Caki2 (cell line): ENCODE measurements around the gene FAM20C. TPM values are rescaled to one million over a fixed set of nuclear protein-coding genes. Genes with fewer than 3 reads are reported as not detected.
"Not testable (repeated sequence)": the region's sequence is repeated elsewhere in the genome, so short reads cannot be mapped to it uniquely, and the experiment has no call there.

Experiments used
- DNase-seq: peaks from one replicate; pipeline ENCODE4 v3.0.0-alpha.2; 2015; ENCODE audit warnings: low read depth
- in situ Hi-C: cut with HindIII; loops from 2 replicates; pipeline ENCODE4 v1.10.0; 2016; ENCODE audit warnings: low sequenced_read_pairs, low pct_unique_long_range_greater_than_20kb, mixed read lengths
- total RNA-seq: library from RNA; depleted of rRNA; stranded (reverse); fragments of >200 nt; shearing (Covaris generic); gene quantifications from 2 replicates; pipeline ENCODE4 v1.2.3, GENCODE V29; 2014; ENCODE audit warnings: low replicate concordance

Gene FAM20C
- total RNA-seq, 1 experiment from 2014 or later = 28.8 TPM

DNA sequence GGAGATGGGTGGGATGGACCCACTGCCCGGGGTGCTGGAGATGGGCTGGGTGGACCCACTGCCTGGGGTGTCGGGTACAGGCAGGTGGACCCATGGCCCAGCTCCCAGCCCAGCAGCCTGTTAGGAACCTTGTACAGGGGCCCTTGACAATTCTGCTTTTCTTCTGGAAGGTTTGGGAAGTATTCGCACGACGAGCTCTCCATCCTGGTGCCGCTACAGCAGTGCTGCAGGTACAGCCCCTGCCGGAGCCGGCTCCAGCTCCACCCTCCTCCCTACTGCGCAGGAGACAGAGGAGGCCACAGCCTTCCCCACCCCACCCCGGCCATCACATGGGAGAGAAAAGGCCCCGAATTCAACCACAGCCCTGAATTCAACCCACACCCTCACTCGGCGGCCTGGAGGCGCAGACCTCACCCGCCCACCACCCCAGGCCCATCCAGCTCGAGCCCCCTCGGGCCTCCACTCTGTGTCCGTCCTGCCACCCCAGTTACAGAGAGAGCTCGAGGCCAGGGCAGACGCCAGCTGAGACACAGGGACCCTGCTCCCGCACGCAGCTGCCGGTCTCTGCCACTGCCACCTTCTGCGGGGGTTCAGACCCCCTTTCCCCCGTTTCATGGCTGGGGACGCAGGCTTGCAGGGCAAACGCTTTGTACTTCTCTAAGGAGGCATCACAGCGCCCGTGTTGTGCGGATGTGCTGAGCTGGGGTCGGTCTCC is 66.3 kb downstream of the FAM20C start:
- no peak for DNase-seq
- in situ Hi-C loops = no loop called here

DNA sequence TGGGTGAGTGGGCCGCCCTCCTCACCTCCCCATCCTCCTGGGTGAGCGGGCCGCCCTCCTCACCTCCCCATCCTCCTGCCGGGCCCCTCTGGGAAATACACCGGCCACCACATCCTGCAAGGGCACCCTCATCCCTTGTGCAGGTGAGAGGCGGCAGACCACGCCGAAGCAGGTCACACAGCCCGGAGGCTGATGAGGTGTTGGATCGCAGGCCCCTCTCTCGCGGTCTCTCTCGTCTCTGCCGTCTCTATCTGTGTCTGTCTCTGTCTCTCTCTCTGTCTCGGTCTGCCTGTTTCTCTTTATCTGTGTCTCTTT is 66.8 kb downstream of the FAM20C start:
- in situ Hi-C loops = no loop called here
- no peak for DNase-seq

DNA sequence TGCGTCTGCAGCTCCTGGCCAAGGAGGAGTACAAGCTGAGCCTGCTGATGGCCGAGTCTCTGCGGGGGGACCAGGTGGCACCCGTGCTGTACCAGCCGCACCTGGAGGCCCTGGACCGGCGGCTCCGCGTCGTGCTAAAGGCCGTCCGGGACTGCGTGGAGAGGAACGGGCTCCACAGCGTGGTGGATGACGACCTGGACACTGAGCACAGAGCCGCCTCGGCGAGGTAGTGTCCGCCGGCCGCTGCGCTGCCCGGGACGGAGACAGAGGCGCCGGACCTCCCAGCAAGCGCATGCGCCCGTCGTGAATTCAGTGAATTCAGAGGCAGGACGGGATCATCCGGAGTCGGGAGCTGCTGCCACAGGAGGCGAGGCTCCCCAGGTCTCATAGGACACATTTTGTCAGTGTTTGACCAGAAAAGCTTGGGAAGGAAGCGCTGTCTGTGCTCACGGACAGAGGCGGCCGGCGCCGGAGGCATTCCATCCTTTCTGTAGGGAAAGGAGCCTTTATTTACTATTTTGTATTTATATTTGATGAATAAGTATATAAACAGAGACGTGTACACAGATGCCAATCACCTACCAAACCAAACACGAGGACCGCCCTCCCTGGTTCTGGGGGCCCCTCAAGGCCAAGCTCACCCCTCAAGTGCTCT is 67.5 kb downstream of the FAM20C start:
- in situ Hi-C loops = no loop called here
- no peak for DNase-seq

DNA sequence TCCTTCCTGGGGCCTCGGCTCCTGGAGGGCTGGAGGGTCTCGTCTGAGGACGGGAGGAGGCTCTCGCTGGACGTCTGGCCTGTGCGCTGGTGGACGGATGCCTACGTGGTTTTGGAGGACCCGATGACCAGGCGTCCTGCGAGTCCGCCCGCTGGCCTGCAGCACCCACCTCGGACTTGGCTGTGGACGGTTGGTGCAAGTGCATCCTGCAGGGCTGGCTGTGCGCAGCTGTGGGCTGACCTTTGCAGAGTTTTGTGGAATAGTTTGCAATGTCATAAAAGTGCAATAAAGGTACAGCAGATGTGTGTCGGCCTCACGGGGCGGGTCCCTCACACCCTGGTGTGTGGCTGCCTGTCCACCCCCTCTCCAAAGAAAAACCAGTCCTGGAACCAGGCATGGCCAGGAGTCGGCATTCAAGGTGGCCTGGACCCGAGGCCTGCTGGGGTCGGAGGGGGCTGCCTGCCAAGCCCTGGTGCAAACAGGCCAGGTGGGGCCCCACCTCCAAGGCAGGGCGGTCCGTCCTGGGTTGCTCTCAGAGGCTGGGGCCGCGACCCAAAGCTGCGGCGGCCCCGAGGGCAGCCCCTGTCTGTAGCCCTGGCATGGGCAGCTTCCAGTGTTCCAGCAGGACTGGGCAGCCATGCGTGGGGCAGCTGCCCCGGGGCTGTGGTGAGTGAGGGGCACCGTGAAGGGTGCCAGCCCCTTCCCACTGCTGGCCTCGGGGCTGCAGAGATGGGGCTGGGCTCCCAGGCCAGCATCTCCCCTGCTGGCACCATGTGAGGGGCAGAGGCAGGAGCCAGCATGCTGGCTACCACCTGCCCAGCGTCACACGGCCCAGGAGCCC is 68.3 kb downstream of the FAM20C start:
- in situ Hi-C loops = no loop called here

DNA sequence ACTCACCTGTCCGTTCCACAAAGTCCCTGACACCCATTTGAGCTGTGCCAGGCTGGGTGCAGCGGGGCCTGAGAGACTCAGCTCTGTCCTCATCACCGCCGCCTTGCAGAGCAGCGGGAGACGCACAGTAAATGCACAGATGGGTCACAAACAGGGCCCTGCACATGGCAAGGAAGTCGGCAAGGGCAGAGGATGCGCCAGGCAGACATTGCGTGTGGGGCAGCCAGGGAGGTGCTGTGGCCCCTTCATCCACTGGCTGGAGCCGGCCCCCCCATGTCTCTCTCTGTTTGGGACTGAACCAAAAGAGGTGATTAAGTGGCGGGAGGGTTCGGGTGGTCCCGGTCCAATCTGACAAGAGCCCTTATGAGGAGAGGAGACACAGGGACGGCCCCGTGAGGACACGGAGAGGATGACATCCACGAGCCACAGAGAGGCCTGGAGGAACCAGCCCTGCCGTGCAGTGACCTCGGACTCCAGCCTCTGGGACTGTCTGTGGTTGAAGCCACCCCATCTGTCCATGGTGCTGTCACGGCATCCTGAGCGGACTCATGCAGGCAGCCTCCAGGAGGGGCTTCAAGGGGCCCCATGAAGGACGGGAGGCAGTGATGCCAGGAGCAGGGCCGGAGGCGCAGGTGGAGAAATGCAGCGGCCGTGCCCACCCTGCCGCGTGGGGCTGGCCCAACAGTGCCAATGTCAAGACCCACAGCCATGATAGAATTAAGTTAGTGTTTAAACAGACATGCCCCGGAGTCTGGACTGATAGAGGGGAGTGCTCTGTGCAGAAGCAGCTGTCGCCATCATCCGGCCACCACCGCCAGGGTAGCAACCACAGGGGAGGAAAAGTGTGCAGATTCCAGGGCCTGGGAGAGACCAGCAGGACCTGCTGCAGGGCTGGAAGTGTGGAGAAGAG is 69.2 kb downstream of the FAM20C start:
- no peak for DNase-seq
- in situ Hi-C loops = no loop called here

More for the DNA sequence above, 68.3 kb downstream of the FAM20C start:
- DNase-seq = no peak

DNA sequence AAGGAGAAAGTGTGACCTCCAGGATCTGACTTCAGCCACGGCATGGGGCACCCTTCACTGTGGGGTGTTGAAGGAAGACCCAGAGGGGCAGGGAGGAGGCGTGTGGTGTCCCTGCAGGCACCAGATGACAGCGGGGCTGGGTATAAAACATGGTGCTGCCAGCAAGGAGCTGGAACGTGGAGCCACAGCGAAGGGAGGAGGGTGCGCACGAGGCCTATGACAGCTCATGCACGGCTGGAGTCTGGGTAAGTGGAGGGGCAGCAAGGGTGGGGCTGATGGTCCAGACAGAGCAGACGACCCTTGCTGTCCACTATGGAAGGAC is 69.8 kb downstream of the FAM20C start:
- in situ Hi-C loops = no loop called here
- DNase-seq = no peak

DNA sequence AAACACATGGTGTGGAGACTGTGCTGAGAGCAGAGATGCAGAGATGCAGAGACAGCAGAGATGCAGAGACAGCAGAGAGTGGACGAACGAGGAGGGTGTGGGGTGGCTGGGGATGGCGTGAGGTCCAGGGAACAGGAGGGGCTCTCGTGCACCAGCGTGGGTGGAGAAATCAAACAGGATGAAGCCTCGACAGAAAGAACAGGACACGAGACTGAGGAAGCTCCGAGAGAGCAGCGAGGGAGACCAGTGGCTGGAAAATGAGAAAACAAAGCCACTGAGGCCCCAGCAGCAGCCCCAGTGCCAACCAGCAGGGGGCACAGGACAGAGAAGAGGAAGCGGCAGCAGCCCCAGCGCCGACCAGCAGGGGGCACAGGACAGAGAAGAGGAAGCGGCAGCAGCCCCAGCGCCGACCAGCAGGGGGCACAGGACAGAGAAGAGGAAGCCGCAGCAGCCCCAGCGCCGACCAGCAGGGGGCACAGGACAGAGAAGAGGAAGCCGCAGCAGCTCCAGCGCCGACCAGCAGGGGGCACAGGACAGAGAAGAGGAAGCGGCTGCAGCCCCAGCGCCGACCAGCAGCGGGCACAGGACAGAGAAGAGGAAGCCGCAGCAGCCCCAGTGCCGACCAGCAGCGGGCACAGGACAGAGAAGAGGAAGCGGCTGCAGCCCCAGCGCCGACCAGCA is 70.4 kb downstream of the FAM20C start:
- DNase-seq, in situ Hi-C loops: not testable (repeated sequence)

DNA sequence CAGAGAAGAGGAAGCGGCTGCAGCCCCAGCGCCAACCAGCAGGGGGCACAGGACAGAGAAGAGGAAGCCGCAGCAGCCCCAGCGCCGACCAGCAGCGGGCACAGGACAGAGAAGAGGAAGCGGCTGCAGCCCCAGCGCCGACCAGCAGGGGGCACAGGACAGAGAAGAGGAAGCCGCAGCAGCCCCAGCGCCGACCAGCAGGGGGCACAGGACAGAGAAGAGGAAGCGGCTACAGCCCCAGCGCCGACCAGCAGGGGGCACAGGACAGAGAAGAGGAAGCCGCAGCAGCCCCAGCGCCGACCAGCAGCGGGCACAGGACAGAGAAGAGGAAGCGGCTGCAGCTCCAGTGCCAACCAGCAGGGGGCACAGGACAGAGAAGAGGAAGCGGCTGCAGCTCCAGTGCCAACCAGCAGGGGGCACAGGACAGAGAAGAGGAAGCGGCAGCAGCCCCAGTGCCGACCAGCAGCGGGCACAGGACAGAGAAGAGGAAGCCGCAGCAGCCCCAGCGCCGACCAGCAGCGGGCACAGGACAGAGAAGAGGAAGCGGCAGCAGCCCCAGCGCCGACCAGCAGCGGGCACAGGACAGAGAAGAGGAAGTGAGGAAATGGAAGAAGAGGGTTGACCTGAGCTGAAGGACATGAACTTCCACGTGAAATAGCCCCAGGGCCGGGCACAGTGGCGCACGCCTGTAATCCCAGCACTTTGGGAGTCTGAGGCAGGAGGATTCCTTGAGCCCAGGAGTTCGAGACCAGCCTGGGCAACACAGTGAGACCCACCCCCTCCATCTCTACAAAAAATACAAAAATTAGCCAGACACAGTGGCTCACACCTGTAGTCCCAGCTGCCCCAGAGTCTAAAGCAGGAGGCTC is 71.3 kb downstream of the FAM20C start:
- in situ Hi-C loops, DNase-seq: not testable (repeated sequence)

DNA sequence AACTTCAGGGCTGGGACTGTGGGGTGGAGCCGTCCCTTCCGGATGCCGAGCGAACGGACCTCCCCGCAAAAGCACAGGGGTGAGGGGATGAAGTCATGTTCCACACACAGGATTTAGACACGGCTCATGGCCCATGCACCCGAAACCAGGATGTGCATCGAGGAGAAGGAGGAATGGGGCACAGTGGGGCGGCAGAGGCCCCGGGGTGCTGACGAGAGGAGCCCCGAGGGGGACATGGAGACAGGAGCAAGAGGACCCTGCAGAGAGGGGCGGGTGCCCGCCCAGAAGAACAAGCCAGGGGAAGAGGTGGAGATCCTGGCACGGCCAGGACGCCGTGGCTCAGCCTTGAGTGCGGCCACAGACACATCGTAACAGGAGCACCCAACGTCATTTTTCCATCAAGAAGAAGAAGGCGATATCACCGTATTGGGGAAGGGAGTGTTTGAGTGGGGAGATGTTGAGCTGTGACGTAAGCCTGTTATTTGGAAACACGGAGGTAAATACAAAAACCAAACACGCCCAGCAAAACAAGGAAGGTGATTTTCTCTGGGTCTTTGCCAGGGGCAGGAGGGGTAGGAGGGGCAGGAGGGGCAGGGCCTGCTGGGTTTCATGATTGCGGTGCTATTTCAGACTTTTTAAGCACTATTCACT is 72.3 kb downstream of the FAM20C start:
- in situ Hi-C loops = no loop called here
- no peak for DNase-seq

DNA sequence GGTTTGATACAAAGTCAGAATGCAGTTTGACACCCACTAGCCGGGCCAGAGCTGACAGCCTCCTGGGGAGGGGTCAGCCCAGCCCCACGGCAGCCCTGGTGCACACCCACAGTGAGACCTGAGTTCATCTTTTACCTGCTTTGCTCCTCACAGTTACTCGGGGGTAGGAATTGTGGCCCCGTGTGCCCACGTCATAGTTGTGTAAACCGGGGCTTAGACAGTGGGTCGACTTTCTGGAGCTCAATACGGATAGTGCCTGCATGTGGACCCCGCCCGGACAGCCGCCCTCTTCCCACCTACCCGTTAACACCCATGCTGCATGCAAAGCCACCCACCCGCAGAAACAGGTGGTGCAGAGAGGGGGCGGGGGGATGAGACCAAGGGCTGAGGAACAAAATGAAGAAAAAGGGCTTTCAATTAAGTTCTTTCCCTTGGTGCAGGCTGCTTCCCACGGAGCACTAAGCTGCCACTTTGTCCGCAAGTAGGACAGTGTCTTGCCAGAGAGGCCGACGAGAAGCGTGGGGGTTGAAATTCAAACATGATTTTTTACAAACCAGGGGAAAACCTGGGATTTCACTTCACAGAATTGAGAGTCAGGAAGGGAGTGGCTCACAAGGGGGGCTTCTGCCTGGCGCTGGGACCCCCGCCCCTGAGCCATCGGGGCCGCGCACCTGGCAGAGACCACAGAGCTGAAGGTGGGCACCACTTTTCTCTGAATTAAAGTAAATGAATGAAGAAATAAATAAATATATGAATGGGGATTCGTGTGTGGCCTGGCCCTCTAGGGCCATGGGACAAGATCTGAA is 73.0 kb downstream of the FAM20C start:
- no peak for DNase-seq
- in situ Hi-C loops = no loop called here

DNA sequence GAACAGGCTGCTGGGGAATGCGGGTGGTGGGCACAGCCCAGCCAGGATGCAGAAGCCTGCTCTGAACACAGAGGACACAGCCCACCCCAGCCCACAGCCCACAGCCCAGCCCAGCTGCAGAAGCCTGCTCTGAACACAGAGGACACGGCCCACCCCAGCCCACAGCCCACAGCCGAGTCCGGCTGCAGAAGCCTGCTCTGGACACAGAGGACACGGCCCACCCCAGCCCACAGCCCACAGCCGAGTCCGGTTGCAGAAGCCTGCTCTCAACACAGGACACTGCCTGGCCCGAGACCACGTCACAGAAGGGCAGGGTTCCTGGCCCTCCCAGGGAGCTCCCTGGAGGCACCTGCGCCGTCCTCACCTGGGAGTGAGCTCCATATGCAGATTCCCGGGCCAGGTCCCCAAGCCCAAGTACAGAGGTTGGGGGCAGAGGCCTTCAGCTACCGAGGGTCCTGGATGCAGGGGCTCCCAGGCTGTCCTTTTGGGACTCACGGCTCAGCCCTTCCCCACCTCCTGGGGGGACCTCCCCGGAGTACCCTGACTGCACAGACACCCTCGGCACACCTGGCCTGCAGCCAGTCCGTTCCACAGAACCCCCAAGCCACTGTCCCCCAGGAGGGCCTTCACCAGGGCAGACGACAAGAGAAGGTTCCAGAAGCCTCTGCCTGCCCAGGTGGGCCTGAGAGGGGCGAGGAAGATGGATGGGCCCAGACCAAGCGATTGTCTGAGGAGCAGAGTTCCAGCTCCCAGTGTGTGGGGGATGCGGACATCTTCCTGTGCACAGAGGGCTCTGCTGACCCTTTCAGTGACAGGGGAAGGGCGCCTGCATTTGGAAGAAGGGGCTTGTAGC is 73.9 kb downstream of the FAM20C start:
- in situ Hi-C loops = no loop called here
- no peak for DNase-seq

DNA sequence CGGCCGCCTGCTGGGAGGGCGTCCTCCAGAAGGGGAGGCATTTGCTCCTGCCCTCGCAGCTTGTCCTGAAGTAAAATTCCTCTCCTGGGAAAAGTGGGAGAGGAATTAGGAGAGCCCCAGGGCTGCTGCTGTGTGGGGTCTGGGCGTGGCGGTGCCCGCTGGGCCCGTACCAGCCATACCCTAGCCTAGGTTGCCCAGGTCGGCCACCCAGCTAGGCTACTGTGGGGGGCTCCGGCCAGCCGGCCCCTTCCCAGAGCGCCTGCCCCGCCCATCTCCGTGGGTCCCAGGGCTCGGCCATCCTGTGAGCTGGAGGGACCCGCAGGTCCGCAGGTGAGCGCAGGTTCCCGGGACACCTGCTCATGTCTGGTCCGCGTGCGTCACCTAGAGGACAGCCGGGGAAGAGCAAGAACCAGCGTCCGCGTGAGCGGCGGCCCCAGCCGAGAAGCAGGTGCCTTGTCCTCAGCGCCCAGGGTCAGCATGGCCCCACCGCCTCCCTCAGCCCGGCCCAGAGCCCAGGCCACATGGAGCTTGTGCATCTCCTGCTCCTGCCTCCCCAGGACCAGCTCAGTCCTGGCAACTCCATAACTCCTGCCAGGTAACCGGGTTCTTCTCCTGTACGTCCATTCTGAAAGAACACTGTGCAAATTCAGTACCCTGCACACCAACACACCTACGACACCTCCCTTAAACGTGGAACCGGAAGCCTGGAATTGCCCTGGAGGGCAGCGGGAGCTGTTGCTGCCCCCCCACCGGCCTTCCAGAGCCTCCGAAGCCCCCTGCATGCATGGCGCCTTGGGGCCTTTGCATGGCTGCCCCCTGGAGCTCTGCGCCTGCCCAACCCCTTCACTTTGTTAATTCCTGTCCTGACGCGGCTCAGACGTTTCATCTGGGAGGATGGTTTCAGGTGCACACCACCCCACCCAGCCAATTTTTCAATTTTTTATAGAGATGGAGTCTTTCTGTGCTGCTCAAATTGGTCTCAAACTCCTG is 74.8 kb downstream of the FAM20C start:
- in situ Hi-C loops = no loop called here
- no peak for DNase-seq

DNA sequence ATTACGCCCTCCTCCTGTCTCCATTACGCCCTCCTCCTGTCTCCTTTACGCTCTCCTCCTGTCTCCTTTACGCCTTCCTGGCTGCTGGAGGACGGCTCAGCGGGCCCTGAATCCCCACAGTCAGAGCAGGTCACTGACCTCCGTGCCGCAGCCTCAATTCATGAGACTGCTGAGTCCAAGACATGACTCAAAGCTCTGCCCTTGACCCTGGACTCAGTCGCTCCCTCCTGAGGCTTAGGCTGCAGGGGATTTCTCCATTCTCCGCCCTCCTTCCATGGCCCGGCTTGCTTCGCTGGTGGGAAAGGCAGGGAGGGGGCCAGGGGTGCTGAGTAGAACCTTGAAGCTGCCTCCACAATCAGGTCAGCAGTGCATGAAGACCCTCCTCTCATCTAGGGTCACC is 76.6 kb downstream of the FAM20C start:
- in situ Hi-C loops = no loop called here
- no peak for DNase-seq

DNA sequence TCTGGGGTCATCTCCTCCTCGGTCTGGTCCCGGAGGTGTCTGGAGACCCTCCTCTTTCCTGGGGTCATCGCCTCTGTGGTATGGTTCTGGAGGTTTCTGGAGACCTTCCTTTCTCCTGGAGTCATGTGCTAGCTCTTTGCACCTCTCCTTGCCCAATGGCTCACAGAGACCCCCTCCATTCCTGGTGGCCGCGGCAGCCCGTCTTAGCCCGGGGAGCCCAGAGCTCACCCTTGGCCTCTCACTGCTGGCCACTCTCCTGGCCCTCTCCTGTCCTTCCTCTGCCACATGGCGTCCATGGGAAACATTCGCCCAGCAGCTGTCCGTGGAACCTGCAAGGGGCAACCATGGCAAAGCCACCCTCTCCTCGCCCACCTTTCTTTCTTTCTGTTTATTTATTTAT is 77.3 kb downstream of the FAM20C start:
- no peak for DNase-seq
- in situ Hi-C loops = no loop called here
